ENCODE measurements around the gene STARD10. TPM values are rescaled to one million over a fixed set of nuclear protein-coding genes. Genes with fewer than 3 reads are reported as not detected.

The STARD10 gene
- total and polyA plus RNA-seq, 2 experiments from 2014 or later: 16.6 to 20.5 TPM

DNA sequence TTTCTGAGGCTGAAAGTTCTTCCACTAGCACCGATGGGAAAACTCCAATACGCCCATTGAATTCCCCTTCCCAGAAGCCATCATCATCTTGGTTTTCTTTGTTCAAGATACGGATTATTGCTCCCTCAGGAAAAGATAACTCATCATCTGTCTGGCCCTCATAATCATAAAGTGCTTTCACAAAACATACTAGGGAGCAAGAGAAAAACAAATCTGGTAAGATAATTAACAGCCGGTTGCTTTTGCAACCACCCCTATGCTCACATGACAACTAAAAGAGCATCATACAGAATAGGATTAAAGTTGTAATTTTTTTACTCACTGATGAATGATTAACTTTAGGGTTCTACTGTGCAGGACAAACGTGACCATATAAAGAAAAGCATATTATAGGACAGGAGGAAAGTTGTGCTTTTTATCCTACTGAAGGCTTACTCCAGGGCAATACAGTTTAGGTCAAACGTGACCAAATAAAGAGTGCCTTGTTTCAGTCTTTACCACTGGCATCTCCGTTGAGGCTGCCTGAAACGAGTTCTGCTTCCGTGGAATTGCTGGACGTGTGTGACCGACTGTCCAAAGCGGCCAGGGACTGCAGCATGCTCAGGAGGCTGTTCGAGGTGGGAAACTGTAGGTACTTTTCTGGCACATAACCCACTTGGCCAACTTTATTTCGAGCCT lies 48.9 kb upstream of the STARD10 start:
- Histone ChIP-seq H3K4me2 (no peak overlapping the region), H2AFZ (no peak overlapping the region), H3K27me3 (ENCODE audit: insufficient read depth) (no peaks in the 10 kb centered on the region), H3K4me1 (ENCODE audit: insufficient read depth) (no peaks in the 10 kb centered on the region), H3K36me3 (ENCODE audit: insufficient read depth) (no peaks in the 10 kb centered on the region), H3F3A (replicated peaks; ENCODE audit: low read depth) (peaks cover 4% of the 10 kb centered on the region; the same call in 1 of the 2 replicates), H3K4me3 (no peak overlapping the region), H4K20me1 (replicated peaks; ENCODE audit: insufficient read depth) (no peaks in the 10 kb centered on the region; the same call in 1 of the 2 replicates), H3K79me2 (replicated peaks; ENCODE audit: insufficient read depth) (no peaks in the 10 kb centered on the region), H3K9me2 (ENCODE audit: insufficient read depth) (no peaks in the 10 kb centered on the region), H3K27ac (ENCODE audit: low read depth) (no peak overlapping the region)
- H3K4me3 Mint-ChIP-seq: no peak overlapping the region
- peaks cover 8% of the 10 kb centered on the region; the same call in 1 of the 3 replicates for H3K4me1 Mint-ChIP-seq
- no peaks in the 10 kb centered on the region for H3K27me3 Mint-ChIP-seq (ENCODE audit: insufficient read depth, low read depth, poor library complexity)
- no peak overlapping the region for H3K27ac Mint-ChIP-seq
- no peaks in the 10 kb centered on the region for H3K36me3 Mint-ChIP-seq (ENCODE audit: low read depth)
- ATAC-seq (no peak), DNase-seq (ENCODE audit: low spot score) (no peak)
- no peaks in the 10 kb centered on the region for H3K9me3 Mint-ChIP-seq
- TF ChIP-seq REST (IDR thresholded peaks at IDR 0.05; ENCODE audit: unreplicated experiment): no peak
- TF ChIP-seq ZNF331 (CRISPR knock-in tag; IDR thresholded peaks at IDR 0.05; ENCODE audit: low read depth): no peak
- TF ChIP-seq ETS1 (IDR thresholded peaks at IDR 0.05): no peak
- TF ChIP-seq POLR2AphosphoS5 (IDR thresholded peaks at IDR 0.05; ENCODE audit: low read depth): no peak
- TF ChIP-seq ZNF114 (CRISPR knock-in tag; IDR thresholded peaks at IDR 0.05): no peak
- no peak for TF ChIP-seq JUNB (IDR thresholded peaks at IDR 0.05; ENCODE audit: unreplicated experiment)
- no peak for TF ChIP-seq EZH2phosphoT487 (IDR thresholded peaks at IDR 0.05; ENCODE audit: unreplicated experiment)
- no peak for TF ChIP-seq NANOG (IDR thresholded peaks at IDR 0.05; ENCODE audit: borderline replicate concordance)
- TF ChIP-seq, protein P1, sequence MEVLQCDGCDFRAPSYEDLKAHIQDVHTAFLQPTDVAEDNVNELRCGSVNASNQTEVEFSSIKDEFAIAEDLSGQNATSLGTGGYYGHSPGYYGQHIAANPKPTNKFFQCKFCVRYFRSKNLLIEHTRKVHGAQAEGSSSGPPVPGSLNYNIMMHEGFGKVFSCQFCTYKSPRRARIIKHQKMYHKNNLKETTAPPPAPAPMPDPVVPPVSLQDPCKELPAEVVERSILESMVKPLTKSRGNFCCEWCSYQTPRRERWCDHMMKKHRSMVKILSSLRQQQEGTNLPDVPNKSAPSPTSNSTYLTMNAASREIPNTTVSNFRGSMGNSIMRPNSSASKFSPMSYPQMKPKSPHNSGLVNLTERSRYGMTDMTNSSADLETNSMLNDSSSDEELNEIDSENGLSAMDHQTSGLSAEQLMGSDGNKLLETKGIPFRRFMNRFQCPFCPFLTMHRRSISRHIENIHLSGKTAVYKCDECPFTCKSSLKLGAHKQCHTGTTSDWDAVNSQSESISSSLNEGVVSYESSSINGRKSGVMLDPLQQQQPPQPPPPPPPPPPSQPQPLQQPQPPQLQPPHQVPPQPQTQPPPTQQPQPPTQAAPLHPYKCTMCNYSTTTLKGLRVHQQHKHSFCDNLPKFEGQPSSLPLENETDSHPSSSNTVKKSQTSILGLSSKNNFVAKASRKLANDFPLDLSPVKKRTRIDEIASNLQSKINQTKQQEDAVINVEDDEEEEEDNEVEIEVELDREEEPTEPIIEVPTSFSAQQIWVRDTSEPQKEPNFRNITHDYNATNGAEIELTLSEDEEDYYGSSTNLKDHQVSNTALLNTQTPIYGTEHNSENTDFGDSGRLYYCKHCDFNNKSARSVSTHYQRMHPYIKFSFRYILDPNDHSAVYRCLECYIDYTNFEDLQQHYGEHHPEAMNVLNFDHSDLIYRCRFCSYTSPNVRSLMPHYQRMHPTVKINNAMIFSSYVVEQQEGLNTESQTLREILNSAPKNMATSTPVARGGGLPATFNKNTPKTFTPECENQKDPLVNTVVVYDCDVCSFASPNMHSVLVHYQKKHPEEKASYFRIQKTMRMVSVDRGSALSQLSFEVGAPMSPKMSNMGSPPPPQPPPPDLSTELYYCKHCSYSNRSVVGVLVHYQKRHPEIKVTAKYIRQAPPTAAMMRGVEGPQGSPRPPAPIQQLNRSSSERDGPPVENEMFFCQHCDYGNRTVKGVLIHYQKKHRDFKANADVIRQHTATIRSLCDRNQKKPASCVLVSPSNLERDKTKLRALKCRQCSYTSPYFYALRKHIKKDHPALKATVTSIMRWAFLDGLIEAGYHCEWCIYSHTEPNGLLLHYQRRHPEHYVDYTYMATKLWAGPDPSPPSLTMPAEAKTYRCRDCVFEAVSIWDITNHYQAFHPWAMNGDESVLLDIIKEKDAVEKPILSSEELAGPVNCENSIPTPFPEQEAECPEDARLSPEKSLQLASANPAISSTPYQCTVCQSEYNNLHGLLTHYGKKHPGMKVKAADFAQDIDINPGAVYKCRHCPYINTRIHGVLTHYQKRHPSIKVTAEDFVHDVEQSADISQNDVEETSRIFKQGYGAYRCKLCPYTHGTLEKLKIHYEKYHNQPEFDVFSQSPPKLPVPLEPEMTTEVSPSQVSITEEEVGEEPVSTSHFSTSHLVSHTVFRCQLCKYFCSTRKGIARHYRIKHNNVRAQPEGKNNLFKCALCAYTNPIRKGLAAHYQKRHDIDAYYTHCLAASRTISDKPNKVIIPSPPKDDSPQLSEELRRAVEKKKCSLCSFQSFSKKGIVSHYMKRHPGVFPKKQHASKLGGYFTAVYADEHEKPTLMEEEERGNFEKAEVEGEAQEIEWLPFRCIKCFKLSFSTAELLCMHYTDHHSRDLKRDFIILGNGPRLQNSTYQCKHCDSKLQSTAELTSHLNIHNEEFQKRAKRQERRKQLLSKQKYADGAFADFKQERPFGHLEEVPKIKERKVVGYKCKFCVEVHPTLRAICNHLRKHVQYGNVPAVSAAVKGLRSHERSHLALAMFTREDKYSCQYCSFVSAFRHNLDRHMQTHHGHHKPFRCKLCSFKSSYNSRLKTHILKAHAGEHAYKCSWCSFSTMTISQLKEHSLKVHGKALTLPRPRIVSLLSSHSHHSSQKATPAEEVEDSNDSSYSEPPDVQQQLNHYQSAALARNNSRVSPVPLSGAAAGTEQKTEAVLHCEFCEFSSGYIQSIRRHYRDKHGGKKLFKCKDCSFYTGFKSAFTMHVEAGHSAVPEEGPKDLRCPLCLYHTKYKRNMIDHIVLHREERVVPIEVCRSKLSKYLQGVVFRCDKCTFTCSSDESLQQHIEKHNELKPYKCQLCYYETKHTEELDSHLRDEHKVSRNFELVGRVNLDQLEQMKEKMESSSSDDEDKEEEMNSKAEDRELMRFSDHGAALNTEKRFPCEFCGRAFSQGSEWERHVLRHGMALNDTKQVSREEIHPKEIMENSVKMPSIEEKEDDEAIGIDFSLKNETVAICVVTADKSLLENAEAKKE (CRISPR knock-in tag; IDR thresholded peaks at IDR 0.05): no peak

Measured in GM23338 (cell line).